Activated CD4-positive, alpha-beta T cell treated with anti-CD3 and anti-CD28 coated beads, Interleukin-2, amount 50 U/mL, for 48 hours (primary cell): ENCODE data around the gene CHST11.
"Not testable (repeated sequence)": the region's sequence is repeated elsewhere in the genome, so short reads cannot be mapped to it uniquely, and the experiment has no call there.

Experiments used
- DNase-seq, 2 experiments: peaks; one replicate each; pipeline ENCODE4 v3.0.0-alpha.2; 2020

The CHST11 gene

GRCh38 chr12:104569346-104570173 is 112.8 kb downstream of the CHST11 start:
- DNase-seq, result peak; percentile 17 to 35

- DNase-seq, result no peak
These were observed 113.6 kb downstream of the CHST11 start for GRCh38 chr12:104570174-104570907.

- no peak for DNase-seq
These were observed 114.6 kb downstream of the CHST11 start for GRCh38 chr12:104571328-104571727.

- DNase-seq, result not testable (repeated sequence)
These were observed 117.6 kb downstream of the CHST11 start for GRCh38 chr12:104574353-104574752.

- DNase-seq, result peak in 1 of 2 experiments; percentile 18
These were observed 118.0 kb downstream of the CHST11 start for GRCh38 chr12:104574758-104575157.

- no peak for DNase-seq
These were observed 118.9 kb downstream of the CHST11 start for GRCh38 chr12:104575442-104576186.

GRCh38 chr12:104576187-104576778 is 119.5 kb downstream of the CHST11 start:
- DNase-seq, result no peak

GRCh38 chr12:104576980-104577580 is 120.3 kb downstream of the CHST11 start:
- no peak for DNase-seq

- peak in 1 of 2 experiments; percentile 16 for DNase-seq
These were observed 120.8 kb downstream of the CHST11 start for GRCh38 chr12:104577581-104577981.

GRCh38 chr12:104578453-104578852 is 121.7 kb downstream of the CHST11 start:
- peak; percentile 48 to 63 for DNase-seq

- DNase-seq, result no peak
These were observed 123.2 kb downstream of the CHST11 start for GRCh38 chr12:104579718-104580495.

GRCh38 chr12:104581005-104581570 is 124.3 kb downstream of the CHST11 start:
- DNase-seq, result no peak

- no peak for DNase-seq
These were observed 126.0 kb downstream of the CHST11 start for GRCh38 chr12:104582739-104583138.

GRCh38 chr12:104583301-104583700 is 126.6 kb downstream of the CHST11 start:
- DNase-seq, result no peak

GRCh38 chr12:104585448-104586055 is 128.8 kb downstream of the CHST11 start:
- no peak for DNase-seq

- DNase-seq, result no peak
These were observed 129.7 kb downstream of the CHST11 start for GRCh38 chr12:104586351-104586919.

GRCh38 chr12:104588047-104588920 is 131.5 kb downstream of the CHST11 start:
- DNase-seq, result no peak

- no peak for DNase-seq
These were observed 132.3 kb downstream of the CHST11 start for GRCh38 chr12:104588921-104589590.

- no peak for DNase-seq
These were observed 133.3 kb downstream of the CHST11 start for GRCh38 chr12:104590022-104590421.
